Measurements from ENCODE around the gene PCDHGA8.

- TF ChIP-seq CTCF (IDR thresholded peaks at IDR 0.05), result no peak
- TF ChIP-seq, protein P1, sequence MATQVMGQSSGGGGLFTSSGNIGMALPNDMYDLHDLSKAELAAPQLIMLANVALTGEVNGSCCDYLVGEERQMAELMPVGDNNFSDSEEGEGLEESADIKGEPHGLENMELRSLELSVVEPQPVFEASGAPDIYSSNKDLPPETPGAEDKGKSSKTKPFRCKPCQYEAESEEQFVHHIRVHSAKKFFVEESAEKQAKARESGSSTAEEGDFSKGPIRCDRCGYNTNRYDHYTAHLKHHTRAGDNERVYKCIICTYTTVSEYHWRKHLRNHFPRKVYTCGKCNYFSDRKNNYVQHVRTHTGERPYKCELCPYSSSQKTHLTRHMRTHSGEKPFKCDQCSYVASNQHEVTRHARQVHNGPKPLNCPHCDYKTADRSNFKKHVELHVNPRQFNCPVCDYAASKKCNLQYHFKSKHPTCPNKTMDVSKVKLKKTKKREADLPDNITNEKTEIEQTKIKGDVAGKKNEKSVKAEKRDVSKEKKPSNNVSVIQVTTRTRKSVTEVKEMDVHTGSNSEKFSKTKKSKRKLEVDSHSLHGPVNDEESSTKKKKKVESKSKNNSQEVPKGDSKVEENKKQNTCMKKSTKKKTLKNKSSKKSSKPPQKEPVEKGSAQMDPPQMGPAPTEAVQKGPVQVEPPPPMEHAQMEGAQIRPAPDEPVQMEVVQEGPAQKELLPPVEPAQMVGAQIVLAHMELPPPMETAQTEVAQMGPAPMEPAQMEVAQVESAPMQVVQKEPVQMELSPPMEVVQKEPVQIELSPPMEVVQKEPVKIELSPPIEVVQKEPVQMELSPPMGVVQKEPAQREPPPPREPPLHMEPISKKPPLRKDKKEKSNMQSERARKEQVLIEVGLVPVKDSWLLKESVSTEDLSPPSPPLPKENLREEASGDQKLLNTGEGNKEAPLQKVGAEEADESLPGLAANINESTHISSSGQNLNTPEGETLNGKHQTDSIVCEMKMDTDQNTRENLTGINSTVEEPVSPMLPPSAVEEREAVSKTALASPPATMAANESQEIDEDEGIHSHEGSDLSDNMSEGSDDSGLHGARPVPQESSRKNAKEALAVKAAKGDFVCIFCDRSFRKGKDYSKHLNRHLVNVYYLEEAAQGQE (IDR thresholded peaks at IDR 0.05; ENCODE audit: insufficient read depth in 1 of 2, low read depth in 2 of 2, low read length in 1 of 2), result no peak
Observed at GRCh38 chr5:141431286-141431685, 38.9 kb downstream of the PCDHGA8 start.

All from Panc1 (cell line).